Panc1 (cell line): ENCODE measurements around the gene RALGAPB. TPM values are rescaled to one million over a fixed set of nuclear protein-coding genes. Genes with fewer than 3 reads are reported as not detected.
A peak's percentile ranks its signal among the peaks of the same experiment; 100 is the strongest.

ENCODE experiments used
- ATAC-seq: fragments of 200-7000 bp; cut with Tn5 transposase; 2 replicates; pipeline ENCODE4 v1.9.1; 2020; ENCODE audit warnings: mild to moderate bottlenecking, moderate library complexity
- BruUV-seq: library from RNA; stranded (reverse); fragments of 400-500 nt; replicated peaks from 2 replicates; lab custom pipeline; 2021; lab: Mats Ljungman, UMichigan
- CTCF ChIA-PET: fragments of 300-600 bp; sonication (Branson Sonifier 250); formaldehyde crosslinking; loops from one replicate; lab custom pipeline; 2022; ENCODE audit warnings: antibody characterized with exemption; lab: Charles Lee
- POLR2A ChIA-PET: fragments of 300-600 bp; sonication (Branson Sonifier 250); formaldehyde crosslinking; loops from one replicate; lab custom pipeline; 2022; ENCODE audit warnings: antibody characterized with exemption; lab: Charles Lee
- DNase-seq: peaks from one replicate; pipeline ENCODE4 v3.0.0-alpha.2; 2010; ENCODE audit warnings: low read depth, low spot score
- H3K27ac ChIP-seq: 2 replicates; pipeline ENCODE4 v1.5.1; 2011; ENCODE audit warnings: mild to moderate bottlenecking, low read length, inconsistent platforms
- H3K27me3 ChIP-seq: fragments of 200-500 bp; sonication (Bioruptor generic); 2 replicates; pipeline ENCODE4 v1.6.0; 2014; ENCODE audit warnings: low read length, inconsistent platforms; ENCODE audit not compliant: control insufficient read depth, insufficient read depth
- H3K36me3 ChIP-seq: fragments of 200-500 bp; sonication (Bioruptor generic); 2 replicates; pipeline ENCODE4 v1.5.1; 2014; ENCODE audit warnings: inconsistent platforms, mild to moderate bottlenecking, low read length, moderate library complexity; ENCODE audit not compliant: control insufficient read depth, insufficient read depth
- H3K4me1 ChIP-seq: 2 replicates; pipeline ENCODE4 v1.5.1; 2011; ENCODE audit warnings: inconsistent platforms, mild to moderate bottlenecking, low read length, moderate library complexity; ENCODE audit not compliant: control insufficient read depth, insufficient read depth
- H3K4me3 ChIP-seq, 2 experiments: 2 replicates each; pipeline ENCODE4 v1.5.1; 2011 to 2012; ENCODE audit warnings: low read depth in 2 of 2, low read length in 2 of 2, mild to moderate bottlenecking in 2 of 2, inconsistent platforms in 1 of 2, moderate library complexity in 1 of 2
- H3K9me3 ChIP-seq: fragments of 200-500 bp; sonication (Bioruptor generic); 2 replicates; pipeline ENCODE4 v1.5.1; 2014; ENCODE audit warnings: low read depth, mild to moderate bottlenecking, inconsistent platforms, low read length, moderate library complexity; ENCODE audit not compliant: control insufficient read depth, insufficient read depth
- CTCF ChIP-seq: fragments of 450-650 bp; IDR thresholded peaks from 2 replicates; pipeline ENCODE4 v1.5.1; 2017; ENCODE audit warnings: mild to moderate bottlenecking
- POLR2AphosphoS5 ChIP-seq: IDR thresholded peaks from 2 replicates; pipeline ENCODE4 v1.6.1; 2012; ENCODE audit warnings: mild to moderate bottlenecking, low read depth, low read length, moderate library complexity
- REST ChIP-seq, 2 experiments: IDR thresholded peaks; 2 replicates each; pipeline ENCODE4 v1.6.1; 2011 to 2012; ENCODE audit warnings: low read depth in 2 of 2, control low read depth in 1 of 2, low read length in 1 of 2, mild to moderate bottlenecking in 1 of 2, moderate library complexity in 1 of 2; ENCODE audit not compliant: insufficient read depth in 1 of 2
- SIN3A ChIP-seq: IDR thresholded peaks from 2 replicates; pipeline ENCODE4 v1.6.1; 2012; ENCODE audit warnings: low read depth, mild to moderate bottlenecking, low read length, moderate library complexity, borderline replicate concordance; ENCODE audit not compliant: insufficient read depth
- TCF7L2 ChIP-seq: IDR thresholded peaks from 2 replicates; pipeline ENCODE4 v1.6.1; 2011; ENCODE audit warnings: mild to moderate bottlenecking, low read depth, low read length, inconsistent platforms
- in situ Hi-C: cut with HindIII; loops from 2 replicates; pipeline ENCODE4 v1.10.0; 2016; ENCODE audit warnings: low sequenced_read_pairs, low pct_unique_long_range_greater_than_20kb
- intact Hi-C: fragments of 100-400 bp; cut with micrococcal nuclease; formaldehyde crosslinking; loops from one replicate; pipeline ENCODE4 v1.10.0; 2022; ENCODE audit not compliant: unreplicated experiment
- total RNA-seq: library from RNA; stranded (reverse); gene quantifications from one replicate; pipeline ENCODE4 v1.2.1, GENCODE V29; 2021; ENCODE audit not compliant: unreplicated experiment

Gene RALGAPB
- total RNA-seq, 1 experiment from 2014 or later = 33.1 TPM

GRCh38 chr20:38557174-38557573, 84.5 kb downstream of the RALGAPB start:
- Histone ChIP-seq H3K4me1 (no peaks in the 10 kb centered on the region), H3K4me3 (no peak overlapping the region), H3K27me3 (no peaks in the 10 kb centered on the region), H3K9me3 (no peaks in the 10 kb centered on the region), H3K36me3 (peaks cover 27% of the 10 kb centered on the region), H3K27ac (no peak overlapping the region)
- in situ Hi-C loops = no loop called here
- no peak for TF ChIP-seq CTCF
- CTCF ChIA-PET = no interaction called here
- POLR2A ChIA-PET = no interaction called here
- DNase-seq = no peak
- ATAC-seq = no peak
- intact Hi-C loops = no loop called here
- BruUV-seq = no TSS peak

GRCh38 chr20:38558596-38559360, 86.1 kb downstream of the RALGAPB start:
- intact Hi-C loops = no loop called here
- in situ Hi-C loops = no loop called here
- POLR2A ChIA-PET = no interaction called here

More at GRCh38 chr20:38558596-38559360, 86.1 kb downstream of the RALGAPB start:
- DNase-seq = no peak
- no peak for TF ChIP-seq CTCF
- TF ChIP-seq TCF7L2 = no peak
- no peak for TF ChIP-seq POLR2AphosphoS5
- TF ChIP-seq REST (IDR thresholded peaks at IDR 0.05; ENCODE audit: insufficient read depth in 1 of 2, low read depth in 2 of 2, low read length in 1 of 2) = no peak
- TF ChIP-seq SIN3A = no peak
- peaks cover 27% of the 10 kb centered on the region for H3K36me3 ChIP-seq
- CTCF ChIA-PET = no interaction called here
- ATAC-seq = no peak
- H3K4me3 ChIP-seq = no peak overlapping the region
- BruUV-seq = TSS peak; percentile 27
- H3K27me3 ChIP-seq = no peaks in the 10 kb centered on the region
- H3K4me1 ChIP-seq = no peaks in the 10 kb centered on the region
- no peaks in the 10 kb centered on the region for H3K9me3 ChIP-seq
- no peak overlapping the region for H3K27ac ChIP-seq
